Adipocyte (in vitro differentiated cells): ENCODE results near the gene VIT.
A peak's percentile ranks its signal among the peaks of the same experiment; 100 is the strongest.
"Not testable (repeated sequence)": the region's sequence is repeated elsewhere in the genome, so short reads cannot be mapped to it uniquely, and the experiment has no call there.

Experiments
- DNase-seq: peaks from one replicate; pipeline ENCODE4 v3.0.0-alpha.2; 2015; ENCODE audit warnings: low read depth
- H3K27me3 ChIP-seq: replicated peaks from 2 replicates; pipeline ENCODE4 v1.7.0; 2013; ENCODE audit warnings: mild to moderate bottlenecking, low read length, moderate library complexity; ENCODE audit not compliant: control insufficient read depth, insufficient read depth
- H3K36me3 ChIP-seq: 2 replicates; pipeline ENCODE4 v1.7.0; 2013; ENCODE audit warnings: low read length, mild to moderate bottlenecking, moderate library complexity; ENCODE audit not compliant: control insufficient read depth, insufficient read depth, severe bottlenecking
- H3K4me1 ChIP-seq: 2 replicates; pipeline ENCODE4 v1.7.0; 2013; ENCODE audit warnings: mild to moderate bottlenecking, low read length, moderate library complexity; ENCODE audit not compliant: control insufficient read depth, insufficient read depth
- H3K4me3 ChIP-seq: 2 replicates; pipeline ENCODE4 v1.7.0; 2013; ENCODE audit warnings: mild to moderate bottlenecking, low read length, moderate library complexity
- H3K9ac ChIP-seq: 2 replicates; pipeline ENCODE4 v1.7.0; 2013; ENCODE audit warnings: mild to moderate bottlenecking, low read length, moderate library complexity
- H3K9me3 ChIP-seq: 2 replicates; pipeline ENCODE4 v1.7.0; 2013; ENCODE audit warnings: mild to moderate bottlenecking, low read length, moderate library complexity; ENCODE audit not compliant: control insufficient read depth

VIT gene

DNA sequence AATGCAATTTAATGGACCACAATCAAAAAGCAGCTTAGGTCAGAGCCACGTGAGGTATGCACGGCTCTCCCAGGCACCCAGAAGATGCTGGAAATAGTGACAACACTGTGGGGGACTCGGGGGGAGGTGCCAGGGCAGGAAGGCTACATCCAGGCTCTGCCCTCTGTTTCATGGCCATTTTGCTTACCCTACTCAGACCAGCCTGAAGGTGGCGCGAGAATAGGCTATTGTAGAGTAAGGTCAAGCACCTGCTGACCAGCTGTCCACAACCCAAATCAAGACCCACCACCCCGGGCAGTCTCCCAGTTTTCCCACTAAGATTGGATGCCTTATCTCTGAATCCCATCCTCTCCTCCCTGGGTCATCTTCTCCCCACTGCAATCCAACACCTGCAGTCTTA is 115.7 kb downstream of the VIT start:
- Histone ChIP-seq H3K9me3 (no peaks in the 10 kb centered on the region), H3K36me3 (peaks cover 4% of the 10 kb centered on the region), H3K4me3 (no peak overlapping the region), H3K4me1 (peaks cover 5% of the 10 kb centered on the region), H3K9ac (no peak overlapping the region), H3K27me3 (no peaks in the 10 kb centered on the region)
- DNase-seq = no peak

DNA sequence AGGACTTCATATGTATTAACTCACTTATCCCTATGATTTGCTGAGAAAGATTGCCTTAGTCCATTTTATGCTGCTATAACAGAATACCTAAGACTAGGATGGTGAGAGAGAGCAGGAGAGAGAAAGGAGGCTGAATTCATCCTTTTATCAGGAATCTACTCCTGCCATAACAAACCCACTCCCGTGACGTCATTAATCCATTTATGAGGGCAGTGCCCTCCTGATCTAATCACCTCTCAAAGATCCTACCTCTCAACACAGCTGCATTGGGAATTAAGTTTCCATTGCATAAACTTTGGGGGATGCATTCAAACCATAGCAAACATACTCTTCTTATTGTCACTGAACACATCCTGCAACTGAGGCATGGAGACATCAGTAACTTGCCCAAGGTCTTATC is 122.0 kb downstream of the VIT start:
- H3K9me3 ChIP-seq = no peaks in the 10 kb centered on the region
- H3K36me3 ChIP-seq = peaks cover 4% of the 10 kb centered on the region
- DNase-seq = no peak
- H3K4me1 ChIP-seq = peaks cover 60% of the 10 kb centered on the region
- no peaks in the 10 kb centered on the region for H3K27me3 ChIP-seq
- H3K9ac ChIP-seq = peak overlapping the region; percentile 52
- no peak overlapping the region for H3K4me3 ChIP-seq

DNA sequence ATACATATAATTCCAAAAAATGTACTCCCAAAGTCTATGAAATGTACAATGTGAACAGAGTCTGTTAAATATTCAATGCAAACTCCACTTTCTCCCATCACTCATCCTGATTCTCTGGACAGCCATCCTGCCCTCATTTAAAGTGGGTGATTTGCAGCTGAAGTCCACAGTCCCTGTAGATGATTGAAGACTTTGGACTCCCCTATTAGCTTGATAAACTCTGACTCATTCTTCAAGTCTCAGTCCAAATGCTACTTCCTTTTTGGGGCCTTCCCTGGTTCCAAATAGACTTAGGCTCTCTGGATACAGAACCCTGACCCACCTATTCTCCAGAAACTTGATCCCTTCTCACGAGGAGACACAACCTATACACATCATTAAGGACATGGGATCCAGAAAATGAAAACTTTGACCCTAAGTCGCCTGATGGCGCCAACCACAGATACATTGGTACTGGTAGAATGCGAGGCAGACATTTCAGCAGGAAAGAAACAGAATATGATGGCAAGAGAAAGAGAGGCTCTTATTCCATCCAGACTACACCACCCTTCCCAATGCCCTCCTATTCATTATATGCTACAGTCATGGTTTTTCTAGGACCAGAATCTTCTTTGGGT is 122.7 kb downstream of the VIT start:
- Histone ChIP-seq H3K36me3 (peaks cover 1% of the 10 kb centered on the region), H3K9ac (no peak overlapping the region), H3K9me3 (no peaks in the 10 kb centered on the region), H3K27me3 (peaks cover 3% of the 10 kb centered on the region), H3K4me3 (no peak overlapping the region), H3K4me1 (peaks cover 60% of the 10 kb centered on the region)
- DNase-seq = no peak

DNA sequence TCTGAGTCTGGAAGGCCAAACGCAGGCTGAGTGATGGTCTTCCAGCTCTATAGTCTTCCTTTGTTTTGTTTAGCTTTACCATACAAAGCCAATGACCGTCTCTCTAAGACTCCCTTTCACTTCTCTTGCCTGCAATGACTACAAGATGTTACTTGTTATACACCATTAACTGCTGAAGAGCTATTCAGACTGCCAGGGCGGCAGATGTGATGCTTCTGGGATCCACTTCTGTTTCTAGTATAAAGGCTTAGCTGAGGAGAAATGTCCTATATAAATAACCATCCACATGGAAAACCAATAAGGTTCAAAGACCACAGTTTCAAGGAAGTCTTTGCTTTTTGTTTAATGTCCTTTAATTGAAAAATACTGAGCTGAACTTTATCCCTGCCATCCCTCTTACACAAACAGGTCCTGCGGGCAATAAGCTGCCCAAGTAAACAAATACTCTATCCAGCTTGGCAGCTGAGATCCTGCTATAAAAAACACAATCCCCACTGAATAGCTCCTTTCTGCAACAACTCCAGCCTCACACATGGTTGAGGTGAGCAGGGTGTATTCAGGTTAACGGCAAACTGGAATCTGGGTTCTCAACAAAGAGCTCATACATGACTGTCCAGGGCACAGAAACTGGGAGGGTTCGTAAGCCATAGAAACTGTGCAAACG is 124.6 kb downstream of the VIT start:
- Histone ChIP-seq H3K4me1 (peaks cover 60% of the 10 kb centered on the region), H3K9me3 (no peaks in the 10 kb centered on the region), H3K27me3 (peaks cover 6% of the 10 kb centered on the region), H3K4me3 (no peak overlapping the region), H3K36me3 (no peaks in the 10 kb centered on the region), H3K9ac (peak overlapping the region; percentile 57)
- peak; percentile 6 for DNase-seq

DNA sequence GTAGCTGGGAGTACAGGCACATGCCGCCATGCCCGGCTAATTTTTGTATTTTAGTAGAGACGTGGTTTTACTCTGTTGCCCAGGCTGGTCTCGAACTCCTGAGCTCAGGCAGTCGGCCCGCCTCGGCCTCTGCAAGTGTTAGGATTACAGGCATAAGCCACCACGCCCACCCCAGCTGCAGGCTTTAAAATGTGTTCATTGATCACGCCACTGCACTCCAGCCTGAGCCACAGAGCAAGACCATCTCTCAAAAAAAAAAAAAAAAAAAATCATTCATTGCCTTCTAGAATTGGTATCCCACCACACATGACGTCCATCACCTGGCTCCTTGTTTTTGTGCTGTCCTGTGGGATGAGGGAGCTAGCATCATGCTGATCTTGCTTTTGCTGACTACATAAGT is 127.4 kb downstream of the VIT start:
- H3K4me1 ChIP-seq = peaks cover 40% of the 10 kb centered on the region
- H3K27me3 ChIP-seq = peaks cover 6% of the 10 kb centered on the region
- H3K9ac ChIP-seq = no peak overlapping the region
- DNase-seq = no peak
- H3K9me3 ChIP-seq = no peaks in the 10 kb centered on the region
- no peak overlapping the region for H3K4me3 ChIP-seq
- no peaks in the 10 kb centered on the region for H3K36me3 ChIP-seq

DNA sequence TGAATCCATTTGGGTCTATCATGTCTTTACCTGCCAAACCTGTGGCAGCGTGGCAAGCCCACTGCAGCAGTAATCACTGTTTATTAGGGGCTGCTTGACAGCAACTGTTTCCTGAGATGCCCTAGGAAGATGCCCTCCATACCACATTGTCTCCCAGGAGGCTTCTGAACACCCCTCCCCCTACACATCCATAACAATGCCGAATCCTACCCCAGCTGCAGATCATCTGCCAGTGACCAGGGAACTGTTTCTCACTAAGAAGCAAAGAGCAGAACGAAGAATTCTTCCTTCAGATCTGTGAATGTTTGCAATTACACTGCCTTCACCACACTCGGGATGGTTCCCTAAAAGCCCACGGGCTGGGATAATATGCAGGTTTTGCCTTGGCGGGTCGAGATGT is 127.8 kb downstream of the VIT start:
- no peak for DNase-seq
- no peak overlapping the region for H3K4me3 ChIP-seq
- H3K9me3 ChIP-seq = no peaks in the 10 kb centered on the region
- H3K4me1 ChIP-seq = peaks cover 36% of the 10 kb centered on the region
- H3K27me3 ChIP-seq = peaks cover 6% of the 10 kb centered on the region
- no peaks in the 10 kb centered on the region for H3K36me3 ChIP-seq
- H3K9ac ChIP-seq = no peak overlapping the region

DNA sequence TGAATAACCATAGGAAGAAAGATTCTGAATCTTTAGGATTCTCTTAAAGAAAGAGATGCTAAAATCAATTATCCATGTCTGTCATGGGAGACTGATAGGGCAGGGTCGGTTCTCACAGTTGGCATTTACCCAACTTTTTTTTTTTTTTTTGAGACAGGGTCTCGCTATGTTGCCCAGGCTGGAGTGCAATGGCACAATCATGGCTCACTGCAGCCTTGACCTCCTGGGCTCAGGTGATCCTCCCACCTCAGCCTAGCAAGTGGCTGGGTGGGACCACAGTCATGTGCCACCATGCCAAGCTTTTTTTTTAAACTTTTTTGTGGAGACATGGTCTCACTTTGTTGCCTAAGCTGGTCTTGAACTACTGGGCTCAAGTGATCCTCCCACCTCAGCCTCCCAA is 128.2 kb downstream of the VIT start:
- not testable (repeated sequence) for DNase-seq, H3K36me3 ChIP-seq, H3K9ac ChIP-seq

DNA sequence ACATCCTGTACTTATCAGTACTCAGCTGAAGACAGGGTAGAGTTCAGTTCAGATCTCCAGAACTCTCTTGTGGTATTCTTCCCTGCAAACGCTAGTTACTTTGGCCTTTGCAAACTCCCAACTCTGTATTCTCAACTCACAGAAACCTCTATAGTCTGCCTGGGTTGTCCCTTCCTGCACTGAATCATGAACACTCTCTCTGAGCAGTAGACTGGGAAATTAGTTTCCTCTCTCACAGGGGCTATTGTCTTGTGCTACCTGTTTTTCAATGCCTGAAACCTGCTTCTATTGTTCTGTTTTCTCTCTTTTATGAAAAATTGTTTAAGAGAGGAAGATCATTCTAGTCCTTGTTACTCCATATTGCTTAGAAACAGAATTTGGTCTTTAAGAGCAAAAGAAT is 134.7 kb downstream of the VIT start:
- DNase-seq = no peak
- H3K4me1 ChIP-seq = no peaks in the 10 kb centered on the region
- H3K27me3 ChIP-seq = no peaks in the 10 kb centered on the region

More for the DNA sequence above, 128.2 kb downstream of the VIT start:
- not testable (repeated sequence) for H3K4me3 ChIP-seq, H3K9me3 ChIP-seq, H3K27me3 ChIP-seq
- peaks cover 33% of the 10 kb centered on the region for H3K4me1 ChIP-seq

DNA sequence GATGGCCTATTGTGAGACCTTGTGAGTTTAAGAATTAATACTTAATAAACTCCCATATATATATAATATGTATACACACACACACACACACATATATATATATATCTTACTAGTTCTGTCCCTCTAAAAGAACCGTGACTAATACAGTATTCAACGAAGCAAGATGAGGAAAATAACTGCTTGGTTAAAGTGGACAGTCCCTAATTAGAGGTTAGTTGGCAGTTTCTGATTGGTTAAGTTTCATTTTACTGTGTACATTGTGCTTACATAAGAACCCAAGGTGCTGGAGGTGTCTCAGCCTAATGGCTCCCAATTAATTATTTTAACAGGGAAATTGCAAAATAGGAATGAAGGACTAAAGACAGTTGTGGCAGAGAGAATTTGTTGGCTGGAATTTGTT is 137.7 kb downstream of the VIT start:
- H3K4me3 ChIP-seq = no peak overlapping the region
- H3K9me3 ChIP-seq = no peaks in the 10 kb centered on the region
- H3K9ac ChIP-seq = no peak overlapping the region
- no peaks in the 10 kb centered on the region for H3K36me3 ChIP-seq
- no peaks in the 10 kb centered on the region for H3K4me1 ChIP-seq
- no peak for DNase-seq
- H3K27me3 ChIP-seq = no peaks in the 10 kb centered on the region

More for the DNA sequence above, 134.7 kb downstream of the VIT start:
- Histone ChIP-seq H3K9me3 (no peaks in the 10 kb centered on the region), H3K4me3 (no peak overlapping the region), H3K36me3 (no peaks in the 10 kb centered on the region), H3K9ac (no peak overlapping the region)

DNA sequence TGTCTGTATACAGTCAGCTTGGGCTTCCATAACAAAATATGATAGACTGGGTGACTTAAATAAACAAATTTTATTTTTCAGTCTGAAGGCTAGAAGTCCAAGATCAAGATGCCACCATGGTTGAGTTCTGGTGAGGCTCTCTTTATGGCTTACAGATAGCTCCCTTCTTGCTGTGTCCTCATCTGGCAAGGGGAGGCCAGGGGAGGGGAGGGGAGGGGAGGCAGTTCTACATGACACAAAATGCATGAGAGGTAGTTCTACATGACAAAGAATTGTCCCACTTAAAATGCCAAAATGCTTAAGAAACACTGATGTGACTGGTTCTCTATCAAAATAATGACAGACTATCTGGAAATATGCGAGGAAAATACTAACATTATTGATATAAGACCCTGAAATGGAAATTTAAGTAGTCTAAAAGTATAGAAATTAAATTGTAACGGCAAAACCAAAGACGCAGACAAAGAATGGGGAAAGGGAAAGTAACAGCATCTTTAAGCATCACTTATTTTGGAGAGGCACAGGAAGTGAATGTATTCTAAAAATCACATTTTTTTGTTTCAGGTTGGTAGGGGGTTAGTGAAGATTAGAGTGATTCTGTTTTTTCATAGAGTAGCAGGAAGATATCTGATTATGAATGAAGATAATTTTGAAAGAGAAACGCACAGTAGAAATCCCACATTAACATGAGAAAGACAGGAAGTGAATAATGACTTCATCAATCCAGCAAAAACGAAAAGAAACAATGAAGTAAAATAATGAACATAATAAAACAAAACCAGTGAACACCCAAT is 138.4 kb downstream of the VIT start:
- Histone ChIP-seq H3K4me3 (no peak overlapping the region), H3K9ac (no peak overlapping the region), H3K27me3 (no peaks in the 10 kb centered on the region), H3K4me1 (peaks cover 2% of the 10 kb centered on the region), H3K9me3 (no peaks in the 10 kb centered on the region), H3K36me3 (no peaks in the 10 kb centered on the region)
- no peak for DNase-seq

DNA sequence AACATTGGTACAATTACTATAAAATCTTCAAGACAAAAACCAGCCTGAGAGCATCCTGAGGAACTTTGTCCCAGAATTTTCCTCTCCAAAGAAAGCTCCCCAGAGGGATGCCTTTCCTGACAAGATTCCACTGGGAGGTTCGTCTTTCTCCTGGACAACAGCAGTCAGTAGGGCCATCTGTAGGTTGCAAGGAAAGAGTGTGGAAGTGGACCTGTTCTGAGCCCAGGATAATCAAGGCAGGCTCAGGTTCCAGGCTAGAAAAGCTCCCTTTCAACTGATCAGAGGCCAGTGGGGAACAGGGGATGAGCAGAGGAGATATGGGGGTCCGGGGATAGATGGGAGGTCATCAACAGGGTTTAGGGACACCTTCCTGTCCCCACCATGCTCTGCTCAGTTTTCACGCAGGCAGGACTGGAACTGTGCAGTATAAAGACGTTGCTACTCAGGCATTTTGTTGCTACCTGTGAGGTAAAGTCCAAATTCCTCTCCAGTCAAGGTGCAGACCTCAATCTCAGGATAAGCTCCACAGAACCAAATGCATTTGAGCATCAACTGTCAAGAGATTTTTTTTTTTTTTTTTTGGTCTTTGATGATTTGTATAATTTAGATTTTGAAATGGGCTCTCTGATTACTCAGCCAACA is 143.6 kb downstream of the VIT start:
- DNase-seq = no peak
- Histone ChIP-seq H3K4me3 (no peak overlapping the region), H3K36me3 (peaks cover 6% of the 10 kb centered on the region), H3K4me1 (peaks cover 10% of the 10 kb centered on the region), H3K9me3 (no peaks in the 10 kb centered on the region), H3K27me3 (no peaks in the 10 kb centered on the region), H3K9ac (no peak overlapping the region)
